GM23338 (cell line): ENCODE data around the gene EGFR. TPM values are rescaled to one million over a fixed set of nuclear protein-coding genes. Genes with fewer than 3 reads are reported as not detected.

ENCODE experiments used
- ATAC-seq: fragments of 200-7000 bp; cut with Tn5 transposase; 3 replicates; pipeline ENCODE4 v1.9.1; 2020
- DNase-seq: peaks from one replicate; pipeline ENCODE4 v3.0.0-alpha.2; 2015; ENCODE audit warnings: low spot score
- H2AFZ ChIP-seq: fragments of 200-600 bp; sonication (generic); 2 replicates; pipeline ENCODE4 v1.8.0; 2016; ENCODE audit warnings: antibody characterized with exemption, mild to moderate bottlenecking, moderate library complexity
- H3F3A ChIP-seq: fragments of 200-600 bp; sonication (generic); replicated peaks from 2 replicates; pipeline ENCODE4 v1.8.0; 2017; ENCODE audit warnings: antibody characterized with exemption, mixed run types, low read depth
- H3K27ac ChIP-seq: fragments of 200-600 bp; sonication (generic); 2 replicates; pipeline ENCODE4 v1.6.1; 2016; ENCODE audit warnings: low read depth
- H3K27me3 ChIP-seq: fragments of 200-600 bp; sonication (generic); 2 replicates; pipeline ENCODE4 v1.8.0; 2016; ENCODE audit warnings: mild to moderate bottlenecking, mixed run types, moderate library complexity; ENCODE audit not compliant: insufficient read depth
- H3K36me3 ChIP-seq: fragments of 200-600 bp; sonication (generic); 2 replicates; pipeline ENCODE4 v1.8.0; 2016; ENCODE audit warnings: mild to moderate bottlenecking; ENCODE audit not compliant: insufficient read depth
- H3K4me1 ChIP-seq: fragments of 200-600 bp; sonication (generic); 2 replicates; pipeline ENCODE4 v1.8.0; 2016; ENCODE audit warnings: mild to moderate bottlenecking, moderate library complexity; ENCODE audit not compliant: insufficient read depth
- H3K4me2 ChIP-seq: fragments of 200-600 bp; sonication (generic); 2 replicates; pipeline ENCODE4 v1.7.1; 2017; ENCODE audit warnings: mixed run types
- H3K4me3 ChIP-seq: fragments of 200-600 bp; sonication (generic); 2 replicates; pipeline ENCODE4 v1.6.1; 2016; ENCODE audit warnings: mixed run types
- H3K79me2 ChIP-seq: fragments of 200-600 bp; sonication (generic); replicated peaks from 2 replicates; pipeline ENCODE4 v1.8.0; 2017; ENCODE audit warnings: mild to moderate bottlenecking; ENCODE audit not compliant: insufficient read depth
- H3K9me2 ChIP-seq: fragments of 200-600 bp; sonication (generic); 2 replicates; pipeline ENCODE4 v1.8.0; 2017; ENCODE audit not compliant: insufficient read depth
- H4K20me1 ChIP-seq: fragments of 200-600 bp; sonication (generic); replicated peaks from 2 replicates; pipeline ENCODE4 v1.8.0; 2017; ENCODE audit warnings: mild to moderate bottlenecking; ENCODE audit not compliant: insufficient read depth
- H3K27ac Mint-ChIP-seq: 2 replicates; pipeline ENCODE4 v1.8.0; 2020; ENCODE audit warnings: inconsistent platforms, mild to moderate bottlenecking, moderate library complexity, mixed read lengths
- H3K27me3 Mint-ChIP-seq: 3 replicates; pipeline ENCODE4 v1.8.0; 2022; ENCODE audit warnings: low read depth, mild to moderate bottlenecking, moderate library complexity, mixed read lengths, inconsistent platforms; ENCODE audit not compliant: insufficient read depth, poor library complexity
- H3K36me3 Mint-ChIP-seq: 3 replicates; pipeline ENCODE4 v1.8.0; 2021; ENCODE audit warnings: low read depth, mild to moderate bottlenecking, inconsistent platforms, moderate library complexity, mixed read lengths
- H3K4me1 Mint-ChIP-seq: 3 replicates; pipeline ENCODE4 v1.8.0; 2020; ENCODE audit warnings: mild to moderate bottlenecking, inconsistent platforms, mixed read lengths
- H3K4me3 Mint-ChIP-seq: 3 replicates; pipeline ENCODE4 v1.8.0; 2021; ENCODE audit warnings: moderate library complexity, mild to moderate bottlenecking, inconsistent platforms, mixed read lengths
- H3K9me3 Mint-ChIP-seq: 3 replicates; pipeline ENCODE4 v1.8.0; 2020; ENCODE audit warnings: moderate library complexity, mild to moderate bottlenecking, inconsistent platforms, mixed read lengths
- CTCF ChIP-seq, 2 experiments: fragments of 200-600 bp in 1 of 2; sonication (generic) in 1 of 2; conservative IDR thresholded peaks; 2 replicates each; pipeline versions ENCODE4 v1.5.1 to v1.6.1; 2016 to 2017; ENCODE audit warnings: antibody characterized with exemption in 2 of 2, low read depth in 2 of 2, mild to moderate bottlenecking in 2 of 2, moderate library complexity in 1 of 2
- ETS1 ChIP-seq: IDR thresholded peaks from 2 replicates; pipeline ENCODE4 v1.6.1; 2016; ENCODE audit warnings: antibody characterized with exemption
- EZH2 ChIP-seq: fragments of 200-600 bp; sonication (generic); IDR thresholded peaks from one replicate; pipeline ENCODE4 v1.8.0; 2017; ENCODE audit warnings: antibody characterized with exemption, mild to moderate bottlenecking, low read depth; ENCODE audit not compliant: unreplicated experiment
- EZH2phosphoT487 ChIP-seq: fragments of 200-600 bp; sonication (generic); IDR thresholded peaks from one replicate; pipeline ENCODE4 v1.8.1; 2018; ENCODE audit warnings: antibody characterized with exemption; ENCODE audit not compliant: unreplicated experiment
- NANOG ChIP-seq: IDR thresholded peaks from 2 replicates; pipeline ENCODE4 v1.6.1; 2016; ENCODE audit warnings: antibody characterized with exemption, borderline replicate concordance
- POLR2AphosphoS5 ChIP-seq: IDR thresholded peaks from 2 replicates; pipeline ENCODE4 v1.6.1; 2016; ENCODE audit warnings: antibody characterized with exemption, low read depth
- REST ChIP-seq: IDR thresholded peaks from one replicate; pipeline ENCODE4 v1.6.1; 2018; ENCODE audit warnings: antibody characterized with exemption; ENCODE audit not compliant: unreplicated experiment
- STAT1 ChIP-seq: IDR thresholded peaks from one replicate; pipeline ENCODE4 v1.6.1; 2016; ENCODE audit warnings: antibody characterized with exemption; ENCODE audit not compliant: unreplicated experiment
- ZNF114 ChIP-seq: fragments of 250-450 bp; sonication (Bioruptor Pico); IDR thresholded peaks from 2 replicates; pipeline ENCODE4 v1.5.0; 2020; ENCODE audit warnings: mild to moderate bottlenecking, moderate library complexity
- ZNF331 ChIP-seq: fragments of 250-450 bp; sonication (Bioruptor Pico); IDR thresholded peaks from 2 replicates; pipeline ENCODE4 v1.5.0; 2020; ENCODE audit warnings: low read depth, mild to moderate bottlenecking, moderate library complexity
- polyA plus RNA-seq: library from polyadenylated mRNA; unstranded; fragments of >200 nt; fragmentation: Nextera tagmentation; extraction: Ambion mirVana; gene quantifications from 2 replicates; pipeline ENCODE4 v1.2.1, GENCODE V29; 2016
- total RNA-seq: library from RNA; depleted of rRNA; stranded (reverse); fragments of >200 nt; shearing (Covaris generic); gene quantifications from 2 replicates; pipeline ENCODE4 v1.2.3, GENCODE V29; 2014
- TF ChIP-seq, protein P1 (sequence below): fragments of 250-450 bp; sonication (Bioruptor Pico); IDR thresholded peaks from 2 replicates; pipeline ENCODE4 v1.5.0; 2020; ENCODE audit warnings: mild to moderate bottlenecking, moderate library complexity

Gene EGFR
- total and polyA plus RNA-seq, 2 experiments from 2014 or later, result 1.5 to 4.5 TPM

DNA sequence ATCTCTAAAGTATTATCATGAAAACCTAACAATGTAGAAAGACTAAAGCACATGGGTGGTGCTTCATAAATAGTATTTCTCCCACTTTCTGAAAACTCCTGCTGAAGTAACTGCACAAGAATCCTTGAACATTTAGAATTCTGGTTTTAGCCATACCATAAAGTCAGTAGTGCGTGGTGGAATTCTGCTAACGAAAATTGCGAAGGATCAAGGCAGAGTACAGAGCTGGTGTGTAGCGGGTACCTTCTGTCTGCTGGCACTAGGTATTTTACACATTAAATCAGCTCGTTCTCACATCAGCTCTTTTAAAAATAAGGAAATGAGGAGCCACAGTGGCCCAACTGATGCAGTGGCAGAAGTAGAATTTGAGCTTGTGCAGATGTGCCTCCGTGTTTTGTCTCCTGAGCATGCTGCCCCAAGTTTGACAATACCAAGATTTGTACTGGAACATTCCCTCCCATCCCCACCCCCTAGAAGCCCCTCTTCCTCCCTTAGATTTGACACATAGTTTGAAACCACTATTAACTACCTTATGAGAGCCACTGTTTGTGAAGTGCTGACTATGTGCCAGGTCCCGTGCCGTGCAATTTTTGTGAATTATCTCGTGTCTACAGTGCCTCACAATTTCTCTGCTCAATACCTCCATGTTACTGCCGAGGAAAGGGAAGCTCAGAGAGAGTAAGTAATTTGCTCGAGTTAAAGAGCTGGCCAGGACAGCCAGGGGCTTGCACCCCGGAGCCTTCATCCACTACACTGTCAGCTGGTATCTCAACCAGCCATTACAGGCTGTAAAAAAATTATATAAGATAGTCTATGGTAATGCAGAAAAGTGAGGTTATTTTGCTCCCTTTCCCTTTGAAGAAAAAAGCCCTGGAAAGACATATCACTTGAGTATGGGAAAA is 66.9 kb downstream of the EGFR start:
- Histone ChIP-seq H3K4me3 (no peak overlapping the region), H3K9me2 (peaks cover 11% of the 10 kb centered on the region; the same call in 1 of the 2 replicates), H2AFZ (no peak overlapping the region), H3K4me2 (no peak overlapping the region), H3K27me3 (no peaks in the 10 kb centered on the region), H3K4me1 (no peaks in the 10 kb centered on the region), H4K20me1 (no peaks in the 10 kb centered on the region), H3K36me3 (no peaks in the 10 kb centered on the region), H3K27ac (no peak overlapping the region), H3K79me2 (no peaks in the 10 kb centered on the region), H3F3A (no peaks in the 10 kb centered on the region)
- no peak for DNase-seq
- Mint-ChIP-seq H3K4me3 (no peak overlapping the region), H3K27ac (no peak overlapping the region), H3K9me3 (no peaks in the 10 kb centered on the region), H3K36me3 (no peaks in the 10 kb centered on the region; the same call in 2 of the 3 replicates), H3K4me1 (peaks cover 9% of the 10 kb centered on the region), H3K27me3 (peaks cover 3% of the 10 kb centered on the region)
- TF ChIP-seq, protein P1, sequence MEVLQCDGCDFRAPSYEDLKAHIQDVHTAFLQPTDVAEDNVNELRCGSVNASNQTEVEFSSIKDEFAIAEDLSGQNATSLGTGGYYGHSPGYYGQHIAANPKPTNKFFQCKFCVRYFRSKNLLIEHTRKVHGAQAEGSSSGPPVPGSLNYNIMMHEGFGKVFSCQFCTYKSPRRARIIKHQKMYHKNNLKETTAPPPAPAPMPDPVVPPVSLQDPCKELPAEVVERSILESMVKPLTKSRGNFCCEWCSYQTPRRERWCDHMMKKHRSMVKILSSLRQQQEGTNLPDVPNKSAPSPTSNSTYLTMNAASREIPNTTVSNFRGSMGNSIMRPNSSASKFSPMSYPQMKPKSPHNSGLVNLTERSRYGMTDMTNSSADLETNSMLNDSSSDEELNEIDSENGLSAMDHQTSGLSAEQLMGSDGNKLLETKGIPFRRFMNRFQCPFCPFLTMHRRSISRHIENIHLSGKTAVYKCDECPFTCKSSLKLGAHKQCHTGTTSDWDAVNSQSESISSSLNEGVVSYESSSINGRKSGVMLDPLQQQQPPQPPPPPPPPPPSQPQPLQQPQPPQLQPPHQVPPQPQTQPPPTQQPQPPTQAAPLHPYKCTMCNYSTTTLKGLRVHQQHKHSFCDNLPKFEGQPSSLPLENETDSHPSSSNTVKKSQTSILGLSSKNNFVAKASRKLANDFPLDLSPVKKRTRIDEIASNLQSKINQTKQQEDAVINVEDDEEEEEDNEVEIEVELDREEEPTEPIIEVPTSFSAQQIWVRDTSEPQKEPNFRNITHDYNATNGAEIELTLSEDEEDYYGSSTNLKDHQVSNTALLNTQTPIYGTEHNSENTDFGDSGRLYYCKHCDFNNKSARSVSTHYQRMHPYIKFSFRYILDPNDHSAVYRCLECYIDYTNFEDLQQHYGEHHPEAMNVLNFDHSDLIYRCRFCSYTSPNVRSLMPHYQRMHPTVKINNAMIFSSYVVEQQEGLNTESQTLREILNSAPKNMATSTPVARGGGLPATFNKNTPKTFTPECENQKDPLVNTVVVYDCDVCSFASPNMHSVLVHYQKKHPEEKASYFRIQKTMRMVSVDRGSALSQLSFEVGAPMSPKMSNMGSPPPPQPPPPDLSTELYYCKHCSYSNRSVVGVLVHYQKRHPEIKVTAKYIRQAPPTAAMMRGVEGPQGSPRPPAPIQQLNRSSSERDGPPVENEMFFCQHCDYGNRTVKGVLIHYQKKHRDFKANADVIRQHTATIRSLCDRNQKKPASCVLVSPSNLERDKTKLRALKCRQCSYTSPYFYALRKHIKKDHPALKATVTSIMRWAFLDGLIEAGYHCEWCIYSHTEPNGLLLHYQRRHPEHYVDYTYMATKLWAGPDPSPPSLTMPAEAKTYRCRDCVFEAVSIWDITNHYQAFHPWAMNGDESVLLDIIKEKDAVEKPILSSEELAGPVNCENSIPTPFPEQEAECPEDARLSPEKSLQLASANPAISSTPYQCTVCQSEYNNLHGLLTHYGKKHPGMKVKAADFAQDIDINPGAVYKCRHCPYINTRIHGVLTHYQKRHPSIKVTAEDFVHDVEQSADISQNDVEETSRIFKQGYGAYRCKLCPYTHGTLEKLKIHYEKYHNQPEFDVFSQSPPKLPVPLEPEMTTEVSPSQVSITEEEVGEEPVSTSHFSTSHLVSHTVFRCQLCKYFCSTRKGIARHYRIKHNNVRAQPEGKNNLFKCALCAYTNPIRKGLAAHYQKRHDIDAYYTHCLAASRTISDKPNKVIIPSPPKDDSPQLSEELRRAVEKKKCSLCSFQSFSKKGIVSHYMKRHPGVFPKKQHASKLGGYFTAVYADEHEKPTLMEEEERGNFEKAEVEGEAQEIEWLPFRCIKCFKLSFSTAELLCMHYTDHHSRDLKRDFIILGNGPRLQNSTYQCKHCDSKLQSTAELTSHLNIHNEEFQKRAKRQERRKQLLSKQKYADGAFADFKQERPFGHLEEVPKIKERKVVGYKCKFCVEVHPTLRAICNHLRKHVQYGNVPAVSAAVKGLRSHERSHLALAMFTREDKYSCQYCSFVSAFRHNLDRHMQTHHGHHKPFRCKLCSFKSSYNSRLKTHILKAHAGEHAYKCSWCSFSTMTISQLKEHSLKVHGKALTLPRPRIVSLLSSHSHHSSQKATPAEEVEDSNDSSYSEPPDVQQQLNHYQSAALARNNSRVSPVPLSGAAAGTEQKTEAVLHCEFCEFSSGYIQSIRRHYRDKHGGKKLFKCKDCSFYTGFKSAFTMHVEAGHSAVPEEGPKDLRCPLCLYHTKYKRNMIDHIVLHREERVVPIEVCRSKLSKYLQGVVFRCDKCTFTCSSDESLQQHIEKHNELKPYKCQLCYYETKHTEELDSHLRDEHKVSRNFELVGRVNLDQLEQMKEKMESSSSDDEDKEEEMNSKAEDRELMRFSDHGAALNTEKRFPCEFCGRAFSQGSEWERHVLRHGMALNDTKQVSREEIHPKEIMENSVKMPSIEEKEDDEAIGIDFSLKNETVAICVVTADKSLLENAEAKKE (CRISPR knock-in tag), result no peak
- no peak for TF ChIP-seq POLR2AphosphoS5
- TF ChIP-seq REST, result no peak
- TF ChIP-seq CTCF (conservative IDR thresholded peaks at IDR 0.05; ENCODE audit: low read depth in 2 of 2), result no peak
- no peak for TF ChIP-seq NANOG
- no peak for TF ChIP-seq EZH2
- TF ChIP-seq EZH2phosphoT487, result no peak
- no peak for TF ChIP-seq ETS1
- no peak for TF ChIP-seq ZNF114 (CRISPR knock-in tag)
- no peak for TF ChIP-seq ZNF331
- no peak for TF ChIP-seq STAT1
- no peak for ATAC-seq
